GM10847 (cell line): ENCODE results near the gene STK24.

Experiments used
- POLR2A ChIP-seq: IDR thresholded peaks from 2 replicates; pipeline ENCODE4 v1.6.1; 2011; ENCODE audit not compliant: insufficient read length; ENCODE audit errors: extremely low read depth

STK24 gene

DNA sequence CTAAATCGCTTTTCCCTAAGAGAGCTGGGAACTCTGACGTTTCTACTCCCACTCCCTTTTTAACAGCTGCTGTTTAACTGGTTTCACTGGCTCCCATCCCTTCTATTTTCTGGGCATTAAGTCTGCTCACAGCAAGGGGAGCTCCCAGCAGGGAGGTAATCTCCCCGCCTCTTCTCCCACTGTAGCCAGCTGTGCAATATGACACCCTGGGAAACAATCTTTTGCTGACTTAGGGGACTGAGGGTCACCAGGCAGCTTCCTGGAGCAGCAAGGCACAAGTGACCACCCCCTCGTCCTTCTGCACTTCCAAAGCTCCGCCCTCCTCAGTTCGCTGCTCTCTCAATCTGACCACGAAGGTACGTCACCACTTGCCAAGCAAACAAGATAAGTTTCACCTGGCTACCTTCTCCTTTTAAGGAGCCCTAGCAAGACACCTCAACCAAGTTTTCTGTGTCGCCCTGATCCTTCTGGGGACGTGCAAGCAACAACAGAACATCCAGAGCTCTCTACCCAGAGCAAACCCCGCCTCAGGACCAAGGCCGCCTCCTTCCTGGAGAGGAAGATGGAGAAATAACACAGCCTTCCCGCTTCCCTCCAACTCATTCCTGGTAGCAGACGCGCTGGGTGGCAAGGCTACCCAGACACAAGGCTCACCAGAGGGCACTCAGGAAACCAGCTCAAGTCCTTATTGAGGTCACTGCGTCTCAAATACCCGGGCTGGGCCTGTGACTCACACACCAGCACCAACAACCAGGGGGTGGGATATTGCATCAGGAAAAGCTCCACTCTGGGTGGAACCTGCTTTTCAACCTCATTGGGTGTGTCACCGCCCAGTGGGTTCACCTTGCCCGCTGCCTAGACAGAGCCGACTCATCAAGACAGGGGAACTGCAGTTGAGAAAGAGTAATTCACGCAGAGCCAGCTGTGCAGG lies 92.4 kb downstream of the STK24 start:
- no peak for TF ChIP-seq POLR2A

DNA sequence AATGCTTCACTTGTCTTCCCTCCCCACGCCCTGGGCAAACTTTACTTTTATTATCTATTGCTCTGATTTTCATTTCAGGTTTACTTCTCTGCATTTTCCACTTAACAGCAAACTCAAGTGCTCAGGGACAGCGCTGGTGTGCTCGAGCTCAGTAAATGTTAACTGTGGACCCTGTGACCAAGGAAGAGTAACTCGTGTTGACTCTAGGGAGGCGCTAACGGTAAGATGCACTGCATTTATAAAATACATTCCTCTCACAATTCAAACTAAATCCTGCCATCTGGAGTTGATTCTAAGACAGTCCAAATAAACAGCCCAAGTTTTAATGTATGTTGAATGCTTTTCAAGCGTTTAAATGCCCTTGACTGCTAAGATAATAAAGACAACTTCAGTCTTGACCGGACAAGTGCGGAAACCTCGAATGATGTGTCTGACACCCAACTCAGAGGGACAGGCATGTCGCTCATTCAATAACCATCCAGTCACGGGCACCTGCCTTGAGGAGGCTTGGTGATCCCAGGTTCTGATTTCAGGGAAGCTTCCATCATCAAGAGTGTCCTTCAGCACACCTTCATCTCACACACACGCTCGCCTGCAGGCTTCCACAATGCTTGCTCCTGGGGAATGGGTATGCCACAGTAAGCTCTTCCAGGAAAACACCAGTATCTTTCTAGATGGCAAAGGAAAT lies 93.2 kb downstream of the STK24 start:
- TF ChIP-seq POLR2A, result no peak

DNA sequence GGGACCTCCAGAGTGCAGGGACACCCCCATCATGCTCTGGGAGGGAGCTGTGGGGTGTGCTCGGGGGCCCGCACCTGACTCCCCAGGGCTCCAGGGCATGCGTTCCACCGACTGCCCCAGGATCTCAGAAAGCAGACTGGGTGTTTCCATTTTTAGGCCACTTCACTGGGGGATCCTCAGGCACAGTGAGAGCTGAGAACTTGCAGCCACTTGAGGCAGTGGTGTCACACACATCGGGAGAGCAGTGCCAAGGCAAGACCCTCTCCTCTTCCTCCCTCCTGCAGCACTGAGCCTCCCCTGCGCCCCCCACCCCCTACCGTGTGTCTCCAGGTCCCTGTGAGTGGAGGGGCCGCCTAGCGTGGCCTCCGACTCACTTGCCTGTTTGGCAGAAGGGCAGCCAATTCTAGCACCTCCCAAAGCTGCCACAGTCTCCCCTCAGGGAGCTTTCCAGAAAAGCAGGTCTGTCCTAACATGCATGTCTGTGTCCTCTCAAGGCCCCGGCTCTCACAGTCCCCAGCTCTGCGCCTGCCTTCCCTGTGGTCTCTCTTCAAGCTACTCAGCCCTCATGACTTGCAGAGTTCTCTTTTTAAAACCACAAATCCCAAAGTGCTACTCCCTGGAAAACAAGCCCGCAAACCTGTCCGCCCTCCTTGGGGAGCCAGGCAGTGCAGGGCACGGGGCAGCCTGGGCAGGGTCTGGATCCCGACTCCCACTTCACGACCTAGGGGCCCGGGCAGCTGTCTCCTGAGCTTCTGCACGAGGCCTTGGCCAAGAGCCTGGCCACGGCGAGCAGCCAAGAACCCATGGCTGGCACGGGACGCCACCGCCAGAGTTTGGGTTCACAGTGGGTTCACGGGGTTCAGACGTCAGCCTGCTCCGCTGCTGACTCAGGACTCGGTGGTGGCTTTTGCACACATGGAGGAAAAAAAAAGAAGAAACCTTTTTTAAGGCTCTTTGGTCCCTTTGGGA lies 94.1 kb downstream of the STK24 start:
- TF ChIP-seq POLR2A, result no peak

DNA sequence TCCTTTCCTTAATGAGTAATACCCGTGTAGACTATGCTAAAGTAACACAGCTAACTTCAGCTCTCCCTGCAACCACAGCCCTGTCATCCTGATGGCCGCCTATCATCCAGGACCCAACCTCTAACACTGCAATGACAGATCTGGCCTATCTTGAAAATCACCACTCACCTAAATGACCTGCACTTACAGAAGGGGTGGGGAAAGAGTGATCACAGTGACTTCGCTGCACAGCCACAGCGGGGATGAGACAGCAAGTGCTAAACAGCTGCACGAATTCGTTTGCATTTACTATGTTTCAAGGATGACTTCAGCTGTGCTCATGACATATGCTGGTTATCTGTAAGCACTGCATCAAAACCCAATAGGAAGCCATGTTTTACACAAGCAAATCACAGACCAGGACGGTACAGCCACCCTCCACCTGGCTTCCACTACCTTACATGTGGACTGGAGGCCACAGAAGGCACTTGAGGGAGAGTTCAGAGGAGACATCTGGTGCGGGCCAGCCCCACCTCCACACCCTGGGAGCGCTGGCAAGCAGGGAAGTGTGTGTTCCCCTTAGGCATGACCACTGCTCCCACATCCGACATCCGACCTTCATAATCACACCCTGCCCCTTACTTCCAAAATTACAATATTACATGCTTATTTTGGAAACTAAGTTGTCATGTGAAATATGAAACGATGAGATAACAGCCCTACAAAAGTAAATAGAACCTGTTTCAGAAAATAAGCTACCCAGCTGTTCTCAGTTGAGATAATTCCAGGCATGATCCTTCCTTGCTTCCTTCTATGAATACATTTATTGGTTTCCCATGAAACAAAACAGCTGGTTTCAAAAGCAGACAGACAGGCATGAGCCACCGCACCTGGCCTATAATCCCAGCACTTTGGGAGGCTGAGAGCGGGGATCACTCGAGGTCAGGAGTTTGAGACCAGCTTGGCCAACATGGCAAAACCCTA lies 95.7 kb downstream of the STK24 start:
- no peak for TF ChIP-seq POLR2A

DNA sequence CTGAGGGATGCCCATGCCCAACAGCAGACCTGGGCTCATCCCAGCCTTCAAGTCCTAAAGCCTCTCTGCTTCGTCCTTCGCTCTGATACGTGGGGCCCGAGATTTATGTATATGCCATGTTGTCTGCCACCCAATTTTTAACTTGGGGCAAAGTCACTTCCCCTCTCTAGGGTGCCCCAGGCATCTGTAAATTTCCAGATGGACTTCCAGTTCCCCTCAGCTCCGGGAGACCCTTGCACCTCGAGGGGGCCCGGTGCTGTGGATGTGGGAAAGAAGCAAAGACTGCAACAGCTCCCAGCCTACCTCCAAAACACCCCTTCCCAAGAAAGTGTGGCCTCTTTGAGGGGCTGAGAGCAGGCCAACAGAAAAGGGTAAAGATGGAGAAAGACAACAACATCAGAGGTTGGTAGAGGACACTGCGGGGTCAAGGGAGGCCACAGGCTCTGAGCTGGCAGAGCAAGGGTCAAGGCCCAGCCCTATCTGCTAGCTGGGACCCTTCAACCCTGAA lies 97.4 kb downstream of the STK24 start:
- TF ChIP-seq POLR2A, result no peak

DNA sequence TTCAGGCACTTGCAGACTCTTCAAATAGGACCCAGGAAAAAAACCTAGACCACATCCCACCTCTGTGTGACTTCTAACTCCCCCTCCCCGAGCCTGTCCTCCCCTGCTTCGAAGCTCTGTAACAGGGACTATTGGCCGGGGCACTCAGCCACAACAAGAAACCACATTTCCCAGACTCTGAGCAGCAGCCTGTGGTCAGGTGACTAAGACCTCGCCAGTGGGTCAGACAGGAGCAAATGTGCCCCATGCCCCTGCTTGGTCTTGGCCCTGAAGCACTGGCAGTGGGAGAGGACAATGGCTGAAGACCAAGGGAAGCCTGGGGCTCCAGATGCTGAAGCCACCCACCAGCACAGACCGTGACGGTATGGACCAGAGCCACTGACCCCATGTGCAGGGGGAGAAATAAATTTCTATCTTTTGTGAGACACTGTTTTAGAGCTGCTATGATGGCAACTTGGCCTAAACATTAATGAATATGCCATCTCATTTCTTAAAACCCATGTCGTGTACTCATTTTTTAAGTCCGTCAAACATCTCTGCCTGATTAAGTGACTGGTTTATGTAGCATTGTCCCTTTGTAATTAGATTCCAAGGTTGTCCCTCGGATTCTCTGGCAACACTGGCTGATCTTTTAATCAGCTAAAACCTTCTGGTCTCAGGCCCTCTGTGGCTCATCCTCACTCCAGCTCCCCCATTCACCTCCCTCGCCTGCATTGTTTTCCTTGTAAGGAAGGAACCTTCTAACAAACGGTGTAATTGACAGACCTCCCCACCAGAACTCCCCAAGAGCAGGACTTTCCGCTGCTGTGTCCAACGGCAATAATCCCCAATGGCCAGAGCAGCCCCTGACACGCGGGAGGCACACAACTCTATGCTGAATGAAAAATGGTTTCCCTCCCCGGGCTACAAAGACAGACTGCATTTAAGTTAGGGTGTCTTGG lies 98.4 kb downstream of the STK24 start:
- TF ChIP-seq POLR2A, result no peak

- TF ChIP-seq POLR2A, result no peak
These were observed 100.4 kb downstream of the STK24 start for GRCh38 chr13:98476538-98476966.

DNA sequence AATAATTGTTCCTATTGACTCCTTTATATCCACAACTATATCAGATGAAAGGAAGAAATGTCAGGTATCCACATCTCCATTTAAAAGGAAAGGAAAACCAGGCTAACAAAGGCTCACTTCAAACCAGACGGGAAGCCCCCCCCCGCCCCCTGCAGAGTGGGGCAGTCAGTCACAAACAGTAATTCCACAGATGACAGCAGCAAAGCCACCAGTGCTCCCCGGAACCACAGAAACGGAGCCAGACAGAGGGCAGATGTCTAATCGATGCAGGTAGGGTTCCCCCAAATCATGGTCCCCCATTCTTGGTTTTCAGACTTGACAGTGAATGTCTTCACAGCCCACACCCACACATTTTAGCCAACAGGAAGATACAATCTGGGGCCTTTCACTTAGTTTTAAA lies 100.8 kb downstream of the STK24 start:
- TF ChIP-seq POLR2A, result no peak

- TF ChIP-seq POLR2A, result no peak
These were observed 101.4 kb downstream of the STK24 start for GRCh38 chr13:98475522-98475921.

GRCh38 chr13:98474761-98475160 lies 102.1 kb downstream of the STK24 start:
- no peak for TF ChIP-seq POLR2A

GRCh38 chr13:98474292-98474691 lies 102.6 kb downstream of the STK24 start:
- TF ChIP-seq POLR2A, result no peak

DNA sequence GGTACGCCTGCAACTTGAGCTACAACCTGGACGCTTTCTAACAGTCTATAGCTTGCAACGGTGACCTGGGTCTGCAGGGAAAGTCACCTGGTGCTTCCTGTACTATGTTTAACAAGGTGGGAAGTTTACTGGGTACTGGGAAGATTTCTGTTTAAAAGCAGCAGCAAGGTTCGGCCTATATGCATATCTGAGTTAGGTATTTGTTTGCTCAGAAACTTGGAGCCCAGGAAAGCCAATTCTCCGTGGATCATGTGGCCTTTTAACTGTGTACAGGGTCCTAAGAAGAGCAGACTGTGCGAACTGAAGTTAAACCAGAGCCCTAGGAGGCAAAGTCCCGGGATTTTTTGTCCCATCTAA lies 103.1 kb downstream of the STK24 start:
- TF ChIP-seq POLR2A, result no peak
